ENCODE data around the gene CACNA1H. TPM values are rescaled to one million over a fixed set of nuclear protein-coding genes. Genes with fewer than 3 reads are reported as not detected.
"Not testable (repeated sequence)": the region's sequence is repeated elsewhere in the genome, so short reads cannot be mapped to it uniquely, and the experiment has no call there.

Gene CACNA1H
- total and polyA plus RNA-seq, 2 experiments from 2014 or later, result 9.1 TPM

DNA sequence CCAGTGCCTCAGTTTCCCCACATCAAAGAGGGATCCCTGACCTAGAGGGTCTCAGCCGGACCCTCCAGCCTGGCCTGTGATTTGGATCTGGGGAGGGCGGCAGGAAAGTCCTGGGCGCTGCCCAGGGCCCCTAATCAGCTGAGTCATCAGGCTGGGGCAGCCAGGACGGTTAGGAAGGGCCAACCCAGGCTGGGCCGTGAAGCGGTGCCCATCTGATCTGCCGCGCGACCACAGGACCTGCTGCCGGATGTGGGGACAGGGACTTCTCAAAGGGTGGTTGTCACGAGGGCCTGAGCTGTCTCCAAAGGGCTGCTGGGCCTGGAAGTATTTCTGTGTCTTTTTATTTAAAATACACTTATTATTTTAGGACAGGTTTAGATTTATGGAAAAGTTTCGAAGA is 92.0 kb downstream of the CACNA1H start:
- no peaks in the 10 kb centered on the region for H4K20me1 ChIP-seq (ENCODE audit: insufficient read depth, poor library complexity, severe bottlenecking)
- no peak overlapping the region for H3K27ac ChIP-seq
- H3K9me3 ChIP-seq (ENCODE audit: low read depth), result no peaks in the 10 kb centered on the region
- TF ChIP-seq, protein P1, sequence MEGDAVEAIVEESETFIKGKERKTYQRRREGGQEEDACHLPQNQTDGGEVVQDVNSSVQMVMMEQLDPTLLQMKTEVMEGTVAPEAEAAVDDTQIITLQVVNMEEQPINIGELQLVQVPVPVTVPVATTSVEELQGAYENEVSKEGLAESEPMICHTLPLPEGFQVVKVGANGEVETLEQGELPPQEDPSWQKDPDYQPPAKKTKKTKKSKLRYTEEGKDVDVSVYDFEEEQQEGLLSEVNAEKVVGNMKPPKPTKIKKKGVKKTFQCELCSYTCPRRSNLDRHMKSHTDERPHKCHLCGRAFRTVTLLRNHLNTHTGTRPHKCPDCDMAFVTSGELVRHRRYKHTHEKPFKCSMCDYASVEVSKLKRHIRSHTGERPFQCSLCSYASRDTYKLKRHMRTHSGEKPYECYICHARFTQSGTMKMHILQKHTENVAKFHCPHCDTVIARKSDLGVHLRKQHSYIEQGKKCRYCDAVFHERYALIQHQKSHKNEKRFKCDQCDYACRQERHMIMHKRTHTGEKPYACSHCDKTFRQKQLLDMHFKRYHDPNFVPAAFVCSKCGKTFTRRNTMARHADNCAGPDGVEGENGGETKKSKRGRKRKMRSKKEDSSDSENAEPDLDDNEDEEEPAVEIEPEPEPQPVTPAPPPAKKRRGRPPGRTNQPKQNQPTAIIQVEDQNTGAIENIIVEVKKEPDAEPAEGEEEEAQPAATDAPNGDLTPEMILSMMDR (IDR thresholded peaks at IDR 0.05; ENCODE audit: poor library complexity), result no peak
- no peak for TF ChIP-seq EZH2 (IDR thresholded peaks at IDR 0.05; ENCODE audit: borderline replicate concordance)
- TF ChIP-seq EZH2phosphoT487 (IDR thresholded peaks at IDR 0.05; ENCODE audit: low read depth, severe bottlenecking, unreplicated experiment), result no peak
- no peaks in the 10 kb centered on the region for H3K79me2 ChIP-seq
- no peak overlapping the region for H2AFZ ChIP-seq
- no peaks in the 10 kb centered on the region for H3K36me3 ChIP-seq (replicated peaks; ENCODE audit: insufficient read depth, low read depth)
- H3K9me2 ChIP-seq (replicated peaks; ENCODE audit: insufficient read depth), result no peaks in the 10 kb centered on the region
- H3K4me1 ChIP-seq (ENCODE audit: insufficient read depth), result no peaks in the 10 kb centered on the region
- no peaks in the 10 kb centered on the region for H3K27me3 ChIP-seq
- H3K4me3 ChIP-seq, result no peak overlapping the region
- H3K4me2 ChIP-seq, result no peak overlapping the region
- WGBS (ENCODE audit: low lambda C conversion rate, missing lambda C conversion rate), result 94% methylated on average over 12 of the region's 12 CpGs
- no peak for DNase-seq (ENCODE audit: low spot score)

DNA sequence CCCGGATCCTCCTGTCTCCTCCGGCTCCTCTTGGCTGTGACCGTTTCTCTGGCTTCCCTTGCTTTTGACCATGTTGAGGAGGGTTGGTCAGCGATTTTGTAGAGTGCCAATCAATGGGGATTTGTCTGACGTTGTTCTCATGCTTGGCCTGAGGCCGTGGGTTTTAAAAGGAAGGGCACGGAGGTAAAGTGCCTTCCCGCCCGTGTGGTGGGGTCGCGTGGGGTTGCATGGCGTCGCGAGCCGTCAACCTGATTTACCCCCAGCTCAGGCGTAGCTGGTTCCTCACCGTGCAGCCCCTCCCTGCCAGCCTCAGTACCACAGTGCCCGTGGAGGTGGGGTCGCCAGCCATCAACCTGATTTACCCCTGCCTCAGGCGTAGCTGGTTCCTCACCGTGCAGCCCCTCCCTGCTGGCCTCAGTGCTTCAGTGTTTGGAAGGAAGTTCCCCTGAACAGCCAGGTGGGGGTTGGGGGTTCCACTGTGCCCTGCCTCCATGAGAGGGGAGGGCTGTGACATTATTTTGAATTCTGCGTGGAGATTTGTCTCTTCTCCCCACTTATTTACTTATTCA is 92.6 kb downstream of the CACNA1H start:
- no peak overlapping the region for H3K4me2 ChIP-seq
- H3K4me3 ChIP-seq, result no peak overlapping the region
- no peak for DNase-seq (ENCODE audit: low spot score)
- H3K4me1 ChIP-seq (ENCODE audit: insufficient read depth), result no peaks in the 10 kb centered on the region
- H2AFZ ChIP-seq, result no peak overlapping the region
- 80% methylated on average over 22 of the region's 22 CpGs for WGBS (ENCODE audit: low lambda C conversion rate, missing lambda C conversion rate)
- TF ChIP-seq EZH2phosphoT487 (IDR thresholded peaks at IDR 0.05; ENCODE audit: low read depth, severe bottlenecking, unreplicated experiment) (no peak), EZH2 (IDR thresholded peaks at IDR 0.05; ENCODE audit: borderline replicate concordance) (no peak)
- TF ChIP-seq, protein P1 (IDR thresholded peaks at IDR 0.05; ENCODE audit: poor library complexity), result no peak
- no peaks in the 10 kb centered on the region for H4K20me1 ChIP-seq (ENCODE audit: insufficient read depth, poor library complexity, severe bottlenecking)
- no peak overlapping the region for H3K27ac ChIP-seq
- no peaks in the 10 kb centered on the region for H3K79me2 ChIP-seq
- no peaks in the 10 kb centered on the region for H3K9me2 ChIP-seq (replicated peaks; ENCODE audit: insufficient read depth)
- no peaks in the 10 kb centered on the region for H3K27me3 ChIP-seq
- no peaks in the 10 kb centered on the region for H3K36me3 ChIP-seq (replicated peaks; ENCODE audit: insufficient read depth, low read depth)
- no peaks in the 10 kb centered on the region for H3K9me3 ChIP-seq (ENCODE audit: low read depth)

DNA sequence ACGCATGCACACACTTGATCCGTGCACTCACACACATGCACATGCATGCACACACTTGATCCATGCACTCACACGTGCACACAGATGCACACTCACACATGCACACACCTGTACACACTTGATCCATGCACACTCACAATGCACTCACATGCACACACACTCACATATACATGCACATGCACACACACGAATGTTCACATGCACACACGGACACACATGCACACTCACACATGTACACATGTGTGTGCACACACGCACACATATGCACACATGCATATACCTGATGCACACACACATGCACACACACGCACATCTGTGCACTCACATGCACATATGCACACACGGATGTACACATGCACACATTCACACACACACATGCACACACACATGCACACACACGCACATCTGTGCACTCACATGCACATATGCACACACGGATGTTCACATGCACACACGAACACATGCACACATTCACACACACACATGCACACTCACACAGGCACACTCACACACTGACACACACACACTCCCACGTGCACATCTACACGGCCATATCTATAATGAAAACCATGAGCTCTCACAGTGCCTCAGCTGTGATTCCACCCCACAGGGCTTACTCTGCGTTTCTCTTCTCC is 95.1 kb downstream of the CACNA1H start:
- not testable (repeated sequence) for H3K4me2 ChIP-seq; H3K27me3 ChIP-seq; H3K9me3 ChIP-seq (ENCODE audit: low read depth); DNase-seq (ENCODE audit: low spot score); H3K9me2 ChIP-seq (replicated peaks; ENCODE audit: insufficient read depth); H4K20me1 ChIP-seq (ENCODE audit: insufficient read depth, poor library complexity, severe bottlenecking); H3K4me1 ChIP-seq (ENCODE audit: insufficient read depth); H3K79me2 ChIP-seq; H3K4me3 ChIP-seq; H3K36me3 ChIP-seq (replicated peaks; ENCODE audit: insufficient read depth, low read depth); H2AFZ ChIP-seq; H3K27ac ChIP-seq
- WGBS (ENCODE audit: low lambda C conversion rate, missing lambda C conversion rate), result 92% methylated on average over 13 of the region's 14 CpGs

DNA sequence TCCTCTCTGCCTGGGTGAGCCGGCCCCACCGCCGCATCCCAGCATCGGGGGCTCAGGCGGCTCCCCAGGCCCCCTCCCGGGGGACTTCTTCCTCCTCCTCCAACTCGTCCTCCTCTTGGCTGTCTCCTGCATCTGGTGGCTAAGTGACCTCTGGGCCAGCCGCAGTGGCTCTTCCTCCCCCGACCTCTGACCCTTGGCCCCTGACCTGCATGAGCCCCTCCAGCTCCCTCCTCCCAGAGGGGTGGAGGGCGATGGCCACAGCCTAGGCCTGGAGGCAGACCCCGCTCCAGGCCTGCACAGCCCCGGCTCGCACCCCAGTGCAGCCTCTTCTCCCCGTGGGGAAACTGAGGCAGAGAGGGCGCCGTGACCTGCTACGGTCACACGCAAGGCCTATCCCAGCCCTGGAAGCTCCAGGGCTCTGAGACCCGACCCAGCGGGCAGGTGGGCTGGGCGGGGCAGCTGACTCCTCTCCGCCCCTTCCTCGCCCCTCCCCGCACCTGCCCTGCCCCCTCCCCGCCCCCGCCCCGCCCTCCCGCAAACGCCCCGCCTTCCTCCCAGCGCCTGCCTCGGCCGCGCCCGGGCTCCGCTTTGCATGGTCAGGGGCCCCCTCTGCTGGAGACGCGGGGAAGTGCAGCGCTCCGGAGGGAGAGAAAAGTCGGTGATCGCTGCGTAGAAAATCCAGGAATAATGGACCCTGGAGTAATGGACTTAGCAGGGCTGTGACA is 96.3 kb downstream of the CACNA1H start:
- not testable (repeated sequence) for H3K9me2 ChIP-seq (replicated peaks; ENCODE audit: insufficient read depth); H3K36me3 ChIP-seq (replicated peaks; ENCODE audit: insufficient read depth, low read depth); H3K27ac ChIP-seq; DNase-seq (ENCODE audit: low spot score); H2AFZ ChIP-seq; H3K4me3 ChIP-seq; H4K20me1 ChIP-seq (ENCODE audit: insufficient read depth, poor library complexity, severe bottlenecking); H3K79me2 ChIP-seq; H3K9me3 ChIP-seq (ENCODE audit: low read depth); H3K4me1 ChIP-seq (ENCODE audit: insufficient read depth); H3K27me3 ChIP-seq; H3K4me2 ChIP-seq
- WGBS (ENCODE audit: low lambda C conversion rate, missing lambda C conversion rate), result no CpG with 5 or more reads among the region's 43 CpGs

DNA sequence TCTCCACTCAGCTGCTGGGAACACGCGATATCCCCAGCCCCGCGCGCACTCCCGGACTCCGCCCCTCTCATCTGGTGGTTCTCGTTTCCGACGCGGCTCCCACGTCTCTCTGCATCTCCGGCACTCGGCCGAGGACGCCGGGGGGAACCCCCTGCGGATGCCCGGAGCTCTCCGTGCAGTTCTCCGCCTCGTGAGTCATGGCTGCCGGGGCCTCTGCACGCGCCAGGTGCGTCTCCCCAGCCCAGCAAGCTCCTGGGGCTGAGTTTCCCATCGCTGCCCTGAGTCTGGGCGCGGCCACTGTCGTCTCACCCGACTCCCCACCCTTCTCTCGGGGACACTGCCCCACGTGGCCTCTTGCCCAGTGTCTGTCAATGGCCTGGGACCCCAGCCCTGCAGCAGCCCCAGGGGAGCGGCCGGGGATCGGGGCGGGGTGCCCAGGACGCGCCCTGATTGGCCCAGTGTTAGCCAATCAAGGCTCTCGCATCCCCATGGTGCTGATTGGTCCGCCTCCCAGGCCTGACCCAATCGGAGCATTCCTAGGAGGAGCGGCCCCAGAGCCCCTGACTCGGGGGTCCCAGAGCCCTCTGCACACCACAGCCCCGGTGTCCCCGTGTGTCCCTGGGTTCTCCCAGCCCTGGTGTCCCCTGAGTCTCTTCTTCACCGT is 100.9 kb downstream of the CACNA1H start:
- H2AFZ ChIP-seq; H3K9me2 ChIP-seq (replicated peaks; ENCODE audit: insufficient read depth); H4K20me1 ChIP-seq (ENCODE audit: insufficient read depth, poor library complexity, severe bottlenecking); H3K27me3 ChIP-seq; H3K4me1 ChIP-seq (ENCODE audit: insufficient read depth); DNase-seq (ENCODE audit: low spot score); H3K4me2 ChIP-seq; H3K9me3 ChIP-seq (ENCODE audit: low read depth); H3K27ac ChIP-seq; H3K36me3 ChIP-seq (replicated peaks; ENCODE audit: insufficient read depth, low read depth); H3K79me2 ChIP-seq; H3K4me3 ChIP-seq: not testable (repeated sequence)
- no CpG with 5 or more reads among the region's 47 CpGs for WGBS (ENCODE audit: low lambda C conversion rate, missing lambda C conversion rate)

DNA sequence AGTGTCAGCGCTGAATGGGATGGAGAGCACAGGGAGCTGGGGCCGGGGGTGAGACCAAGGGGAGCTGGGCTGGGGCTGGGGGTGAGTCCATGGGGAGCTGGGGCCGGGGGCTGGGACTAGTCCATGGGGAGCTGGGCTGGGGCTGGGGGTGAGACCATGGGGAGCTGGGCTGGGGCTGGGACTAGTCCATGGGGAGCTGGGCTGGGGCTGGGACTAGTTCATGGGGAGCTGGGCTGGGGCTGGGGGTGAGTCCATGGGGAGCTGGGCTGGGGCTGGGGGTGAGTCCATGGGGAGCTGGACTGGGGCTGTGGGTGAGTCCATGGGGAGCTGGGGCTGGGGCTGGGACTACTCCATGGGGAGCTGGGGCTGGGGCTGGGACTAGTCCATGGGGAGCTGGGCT is 101.9 kb downstream of the CACNA1H start:
- not testable (repeated sequence) for H3K4me3 ChIP-seq; H3K4me1 ChIP-seq (ENCODE audit: insufficient read depth); H3K4me2 ChIP-seq; H3K9me3 ChIP-seq (ENCODE audit: low read depth); H2AFZ ChIP-seq; H3K27me3 ChIP-seq; H3K79me2 ChIP-seq; H3K9me2 ChIP-seq (replicated peaks; ENCODE audit: insufficient read depth); H4K20me1 ChIP-seq (ENCODE audit: insufficient read depth, poor library complexity, severe bottlenecking); H3K27ac ChIP-seq; DNase-seq (ENCODE audit: low spot score); H3K36me3 ChIP-seq (replicated peaks; ENCODE audit: insufficient read depth, low read depth)
- WGBS (ENCODE audit: low lambda C conversion rate, missing lambda C conversion rate), result no CpG with 5 or more reads among the region's 3 CpGs
